Spinal cord (tissue), 10 donors: Measurements from ENCODE around the gene SLCO3A1. TPM values are rescaled to one million over a fixed set of nuclear protein-coding genes. Genes with fewer than 3 reads are reported as not detected.
A peak's percentile ranks its signal among the peaks of the same experiment; 100 is the strongest.
"Not testable (repeated sequence)": the region's sequence is repeated elsewhere in the genome, so short reads cannot be mapped to it uniquely, and the experiment has no call there.

Experiments
- DNase-seq, 6 donors: peaks; one replicate each; pipeline versions ENCODE4 v3.0.0 to v3.0.0-alpha.2; 2013 to 2015; ENCODE audit warnings: low spot score in 6 of 6, low read depth in 4 of 6
- H3K27ac ChIP-seq: one replicate; pipeline ENCODE4 v1.5.1; 2013; ENCODE audit warnings: low read depth, low read length, control low read depth
- H3K27me3 ChIP-seq: one replicate; pipeline ENCODE4 v1.6.1; 2013; ENCODE audit warnings: low read length; ENCODE audit not compliant: control insufficient read depth, insufficient read depth
- H3K36me3 ChIP-seq: one replicate; pipeline ENCODE4 v1.6.1; 2013; ENCODE audit warnings: low read length; ENCODE audit not compliant: control insufficient read depth, insufficient read depth
- H3K4me1 ChIP-seq: one replicate; pipeline ENCODE4 v1.6.1; 2013; ENCODE audit warnings: low read length; ENCODE audit not compliant: control insufficient read depth, insufficient read depth
- H3K4me3 ChIP-seq: one replicate; pipeline ENCODE4 v1.5.1; 2013; ENCODE audit warnings: low read depth, low read length, control low read depth
- H3K9me3 ChIP-seq: one replicate; pipeline ENCODE4 v1.6.1; 2013; ENCODE audit warnings: low read length; ENCODE audit not compliant: control insufficient read depth, insufficient read depth
- WGBS: methylation state at CpG from one replicate; pipeline ENCODE4 v1.1.5; 2013; ENCODE audit warnings: missing lambda C conversion rate; ENCODE audit not compliant: insufficient coverage; 5-methylcytosine and 5-hydroxymethylcytosine counted together
- polyA plus RNA-seq, 2 donors: library from polyadenylated mRNA; unstranded; fragments of 120-200 nt; gene quantifications; one replicate each; pipeline ENCODE4 v1.2.1, GENCODE V29; 2013; ENCODE audit not compliant: insufficient read length in 2 of 2
- total RNA-seq, 2 donors: library from RNA; depleted of rRNA in 1 of 2; stranded (reverse); fragments of 120-200 nt in 1 of 2; fragments of >200 nt in 1 of 2; gene quantifications; one replicate each; pipeline versions ENCODE4 v1.2.3 to v1.2.4, GENCODE V29; 2013 to 2014
- donor health status: healthy.

Gene SLCO3A1
- total and polyA plus RNA-seq, 4 donors, result 4.6 to 22.2 (median 13.0) TPM

DNA sequence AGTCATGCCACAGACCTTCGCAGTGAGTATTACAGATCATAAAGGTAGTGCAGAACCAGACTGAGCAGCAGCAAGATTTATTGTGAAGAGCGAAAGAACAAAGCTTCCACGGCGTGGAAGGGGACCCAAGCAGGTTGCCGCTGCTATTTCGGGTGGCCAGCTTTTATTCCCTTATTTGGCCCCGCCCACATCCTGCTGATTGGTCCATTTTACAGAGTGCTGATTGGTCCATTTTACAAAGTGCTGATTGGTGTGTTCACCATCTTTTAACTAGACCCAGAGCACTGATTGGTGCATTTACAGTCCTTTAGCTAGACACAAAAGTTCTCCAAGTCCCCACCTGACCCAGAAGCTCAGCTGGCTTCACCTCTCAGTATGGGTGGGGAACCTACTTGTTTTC is 110.2 kb downstream of the SLCO3A1 start:
- WGBS, result 97% methylated on average over 4 of the region's 7 CpGs
- not testable (repeated sequence) for H3K4me1 ChIP-seq, H3K27ac ChIP-seq

DNA sequence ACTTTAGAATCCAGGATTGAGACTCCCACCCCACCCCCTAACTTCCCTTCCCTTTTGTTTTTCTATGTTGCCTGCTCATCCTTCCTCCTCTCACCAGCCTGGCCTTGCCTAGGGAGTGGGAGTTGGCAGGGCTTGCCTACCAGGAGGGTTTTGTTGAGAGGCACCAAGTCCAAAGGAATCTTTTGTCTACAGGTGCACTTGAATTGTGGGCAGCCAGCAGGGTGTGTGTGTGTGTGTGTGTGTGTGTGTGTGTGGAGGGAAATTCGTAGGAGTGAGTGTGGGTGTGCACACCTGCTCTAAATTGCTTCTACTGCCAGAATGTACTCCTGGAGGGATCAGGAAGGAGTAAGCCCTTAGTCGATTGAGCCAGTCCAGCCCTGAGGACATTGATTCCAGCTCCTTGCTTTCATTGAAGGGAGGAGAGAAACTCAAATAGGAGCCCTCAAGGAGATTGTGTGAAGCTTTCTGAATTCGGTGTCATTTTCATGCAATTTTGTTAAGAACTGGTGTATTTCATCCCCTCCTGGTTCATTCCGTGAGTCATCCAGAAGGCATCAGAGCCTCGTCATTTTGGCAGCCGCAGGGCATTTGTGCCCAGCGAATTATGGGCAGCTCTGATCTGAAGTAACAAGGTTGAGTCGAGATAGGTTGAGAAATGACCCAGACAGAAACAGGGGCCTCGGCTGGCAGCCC is 112.1 kb downstream of the SLCO3A1 start:
- H3K27me3 ChIP-seq, result no peaks in the 10 kb centered on the region
- no peaks in the 10 kb centered on the region for H3K36me3 ChIP-seq
- H3K27ac ChIP-seq, result no peak overlapping the region
- 67% methylated on average over 7 of the region's 9 CpGs for WGBS
- no peaks in the 10 kb centered on the region for H3K9me3 ChIP-seq
- peaks cover 5% of the 10 kb centered on the region for H3K4me1 ChIP-seq
- H3K4me3 ChIP-seq, result no peak overlapping the region
- DNase-seq, result no peak

More for the DNA sequence above, 110.2 kb downstream of the SLCO3A1 start:
- not testable (repeated sequence) for H3K27me3 ChIP-seq, DNase-seq, H3K4me3 ChIP-seq, H3K36me3 ChIP-seq, H3K9me3 ChIP-seq

DNA sequence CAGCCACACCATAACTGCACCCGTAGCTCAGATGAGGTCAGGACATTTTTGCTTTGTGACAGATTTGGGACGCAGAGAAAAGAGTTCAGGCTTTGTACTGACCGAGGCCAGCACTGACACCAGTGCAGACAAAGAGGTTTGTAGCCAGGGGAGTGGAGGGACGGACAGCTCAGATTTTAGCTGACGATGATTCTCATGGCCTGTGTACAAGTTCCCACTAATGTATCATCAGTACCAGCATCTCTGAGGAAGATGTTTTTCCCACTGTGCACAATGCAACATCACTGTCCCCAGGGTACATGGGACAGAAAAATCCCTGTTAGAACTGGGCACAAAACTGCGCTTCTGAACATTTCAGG is 112.7 kb downstream of the SLCO3A1 start:
- no peaks in the 10 kb centered on the region for H3K9me3 ChIP-seq
- WGBS, result 70% methylated on average over 6 of the region's 6 CpGs
- H3K36me3 ChIP-seq, result no peaks in the 10 kb centered on the region
- H3K4me1 ChIP-seq, result peaks cover 5% of the 10 kb centered on the region
- DNase-seq, result no peak
- no peak overlapping the region for H3K4me3 ChIP-seq
- no peaks in the 10 kb centered on the region for H3K27me3 ChIP-seq
- H3K27ac ChIP-seq, result no peak overlapping the region

DNA sequence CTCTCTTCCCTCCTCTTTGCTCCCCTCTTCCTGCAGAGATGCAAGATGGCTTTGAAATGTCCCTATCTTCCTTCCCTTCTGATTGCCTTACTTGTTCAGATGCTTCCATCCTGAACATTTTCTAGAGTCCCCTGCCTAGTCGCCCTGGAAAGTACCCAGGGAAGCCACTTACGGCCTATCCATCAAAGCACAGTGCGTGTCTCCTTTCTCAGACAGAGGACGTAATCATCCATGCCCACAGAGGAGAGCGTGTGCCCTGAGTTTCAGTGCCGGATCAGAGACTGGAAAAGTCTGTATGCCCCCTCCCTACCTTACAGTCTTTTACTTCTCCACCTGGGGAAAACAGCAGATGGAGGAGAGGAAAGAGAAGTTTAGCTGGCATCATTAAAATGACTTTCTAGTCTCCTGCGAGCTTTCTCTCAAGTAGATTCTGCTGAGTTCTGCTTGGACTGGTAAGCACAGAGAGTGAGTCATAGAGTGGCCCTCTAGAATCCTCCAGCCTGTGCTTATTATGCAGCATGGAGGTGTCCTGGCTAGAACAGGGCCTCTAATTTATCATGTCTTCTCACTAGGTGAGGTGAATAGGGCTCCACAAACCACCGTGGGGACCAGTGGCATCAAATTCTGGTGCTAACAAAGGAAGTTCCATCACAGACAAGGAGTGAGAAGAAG is 114.6 kb downstream of the SLCO3A1 start:
- 70% methylated on average over 5 of the region's 8 CpGs for WGBS
- no peaks in the 10 kb centered on the region for H3K27me3 ChIP-seq
- no peak overlapping the region for H3K27ac ChIP-seq
- no peaks in the 10 kb centered on the region for H3K9me3 ChIP-seq
- no peaks in the 10 kb centered on the region for H3K36me3 ChIP-seq
- H3K4me3 ChIP-seq, result no peak overlapping the region
- DNase-seq, result peak in 1 of 6 donors; percentile 45
- H3K4me1 ChIP-seq, result peaks cover 5% of the 10 kb centered on the region

DNA sequence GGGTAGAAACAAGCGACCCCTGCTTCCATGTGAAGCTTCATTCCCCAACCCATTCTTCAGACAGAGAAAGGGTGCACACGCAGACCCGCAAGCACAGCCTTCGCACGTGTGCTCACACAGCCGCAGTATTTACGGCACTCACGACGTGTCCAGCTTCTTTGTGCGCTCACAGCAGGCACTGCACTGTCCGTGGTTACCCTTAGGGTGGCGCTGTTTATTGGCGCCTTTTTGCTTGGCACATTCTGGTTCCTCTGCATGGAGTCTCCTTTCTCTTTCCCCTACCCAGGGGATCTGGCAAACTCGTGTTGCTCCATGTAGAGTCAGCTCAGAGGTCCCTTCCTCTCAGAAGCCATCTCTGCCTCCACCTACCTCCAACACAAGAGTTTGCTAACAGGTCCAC is 115.1 kb downstream of the SLCO3A1 start:
- no peak for DNase-seq
- Histone ChIP-seq H3K9me3 (no peaks in the 10 kb centered on the region), H3K36me3 (no peaks in the 10 kb centered on the region), H3K27ac (no peak overlapping the region), H3K4me1 (peaks cover 5% of the 10 kb centered on the region), H3K4me3 (no peak overlapping the region), H3K27me3 (no peaks in the 10 kb centered on the region)
- 86% methylated on average over 14 of the region's 14 CpGs for WGBS

DNA sequence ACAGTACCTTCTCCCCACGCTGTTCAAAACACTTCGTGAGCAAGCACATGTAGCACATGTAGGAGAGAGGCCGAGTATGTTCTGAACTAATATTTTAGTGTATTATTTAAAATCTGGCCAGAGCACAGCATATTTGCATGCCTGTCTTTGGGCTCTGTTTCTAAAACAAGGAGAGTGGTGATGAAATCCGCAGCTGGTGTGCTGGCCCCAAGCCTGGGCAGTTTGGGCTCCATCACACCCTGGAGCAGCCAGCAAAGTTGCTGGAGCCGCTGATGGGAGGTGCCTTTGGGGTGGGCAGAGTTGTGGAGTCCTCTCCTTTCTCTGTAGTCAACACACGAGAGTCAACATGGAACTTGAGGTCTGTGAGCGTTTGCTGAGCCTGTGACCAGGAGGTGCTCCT is 116.6 kb downstream of the SLCO3A1 start:
- H3K27me3 ChIP-seq, result no peaks in the 10 kb centered on the region
- H3K4me3 ChIP-seq, result no peak overlapping the region
- no peaks in the 10 kb centered on the region for H3K36me3 ChIP-seq
- no peak overlapping the region for H3K27ac ChIP-seq
- peaks cover 5% of the 10 kb centered on the region for H3K4me1 ChIP-seq
- H3K9me3 ChIP-seq, result no peaks in the 10 kb centered on the region
- WGBS, result 58% methylated on average over 3 of the region's 7 CpGs
- no peak for DNase-seq

DNA sequence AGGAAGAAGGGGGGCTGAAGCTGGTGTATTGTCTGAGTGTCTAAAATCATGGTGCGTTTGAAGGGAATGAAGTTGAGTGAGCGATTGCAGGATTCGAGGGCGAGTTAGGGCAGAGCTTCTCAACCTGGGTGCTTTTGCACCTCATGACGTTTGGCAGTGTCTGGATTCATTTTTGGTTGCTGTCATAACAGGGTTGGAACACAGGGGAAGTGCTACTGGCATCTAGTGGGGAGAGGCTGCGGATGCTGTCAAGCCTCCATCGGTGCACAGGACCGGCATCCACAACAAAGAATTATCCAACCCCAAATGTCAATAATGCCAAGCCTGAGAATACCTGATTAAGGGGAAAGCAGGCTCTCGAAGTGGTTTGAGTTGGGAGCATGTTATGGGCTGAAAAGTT is 120.0 kb downstream of the SLCO3A1 start:
- DNase-seq, result peak in 1 of 6 donors; percentile 50
- WGBS, result 79% methylated on average over 5 of the region's 9 CpGs
- H3K27ac ChIP-seq, result no peak overlapping the region
- H3K9me3 ChIP-seq, result no peaks in the 10 kb centered on the region
- H3K4me3 ChIP-seq, result no peak overlapping the region
- no peaks in the 10 kb centered on the region for H3K36me3 ChIP-seq
- no peaks in the 10 kb centered on the region for H3K27me3 ChIP-seq
- no peaks in the 10 kb centered on the region for H3K4me1 ChIP-seq

DNA sequence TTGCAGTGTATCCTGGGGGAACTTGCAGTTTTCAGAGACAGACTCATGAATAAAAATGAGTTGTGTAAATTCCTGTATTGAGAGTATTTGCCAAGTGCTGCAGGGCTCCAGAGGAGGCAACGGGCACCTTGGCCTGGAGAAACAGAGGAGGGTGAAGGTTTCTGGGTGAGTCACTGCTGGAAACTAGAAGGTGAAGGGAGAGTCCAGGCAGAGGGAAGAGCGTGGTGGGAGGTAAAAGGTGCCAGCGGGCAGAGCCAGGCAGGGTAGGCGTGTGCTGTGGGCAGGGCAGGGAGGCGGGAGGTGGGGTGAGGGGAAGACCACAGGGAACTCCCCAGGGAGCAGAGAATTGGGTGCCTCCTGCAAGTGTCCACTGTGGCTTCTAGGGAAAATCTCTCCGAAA is 120.8 kb downstream of the SLCO3A1 start:
- Histone ChIP-seq H3K4me1 (no peaks in the 10 kb centered on the region), H3K36me3 (no peaks in the 10 kb centered on the region), H3K27ac (no peak overlapping the region), H3K27me3 (no peaks in the 10 kb centered on the region), H3K9me3 (no peaks in the 10 kb centered on the region), H3K4me3 (no peak overlapping the region)
- no peak for DNase-seq
- WGBS, result 85% methylated on average over 5 of the region's 6 CpGs

DNA sequence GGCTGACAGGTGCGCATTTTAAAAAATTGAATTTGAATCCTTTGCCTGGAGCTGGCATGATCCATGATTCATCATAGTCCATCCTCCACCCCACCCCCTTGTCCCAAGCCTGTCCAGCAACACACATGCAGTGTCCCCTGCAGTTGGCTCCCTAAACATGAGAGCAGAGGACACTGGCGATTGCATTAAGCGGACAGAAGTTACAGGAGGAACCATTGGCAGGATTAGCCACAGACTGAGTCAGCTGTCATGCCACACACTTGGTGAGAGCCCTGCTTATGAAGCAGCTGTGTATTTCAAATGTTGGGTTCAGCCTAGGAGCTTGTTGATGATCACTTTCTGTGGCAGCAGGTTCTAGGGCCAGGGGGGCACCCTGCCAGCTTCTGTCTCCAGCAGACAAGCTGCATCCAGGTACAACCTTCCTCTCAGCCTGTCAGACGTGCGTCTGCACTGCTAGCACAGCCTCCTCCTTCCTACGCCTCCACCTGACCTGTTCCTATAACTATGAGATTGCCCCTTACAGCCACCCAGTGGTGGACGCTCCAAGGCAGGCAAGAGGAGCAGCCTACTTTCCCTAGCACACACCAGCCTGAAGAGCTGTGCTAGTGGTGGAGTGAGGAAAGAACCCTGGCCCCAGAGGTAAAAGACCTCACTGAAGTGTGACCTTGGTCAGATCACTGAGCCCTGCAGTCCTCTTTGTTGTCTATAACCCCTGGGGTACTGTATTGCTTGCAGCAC is 121.9 kb downstream of the SLCO3A1 start:
- no peak overlapping the region for H3K4me3 ChIP-seq
- H3K36me3 ChIP-seq, result no peaks in the 10 kb centered on the region
- WGBS, result 82% methylated on average over 4 of the region's 7 CpGs
- H3K4me1 ChIP-seq, result no peaks in the 10 kb centered on the region
- DNase-seq, result peak in 1 of 6 donors; percentile 16
- H3K27ac ChIP-seq, result no peak overlapping the region
- H3K27me3 ChIP-seq, result no peaks in the 10 kb centered on the region
- no peaks in the 10 kb centered on the region for H3K9me3 ChIP-seq
